ENCODE results near the gene BCR. TPM values are rescaled to one million over a fixed set of nuclear protein-coding genes. Genes with fewer than 3 reads are reported as not detected.

The BCR gene
- total RNA-seq, 4 donors from 2014 or later: 36.9 to 514 (median 91.0) TPM

DNA sequence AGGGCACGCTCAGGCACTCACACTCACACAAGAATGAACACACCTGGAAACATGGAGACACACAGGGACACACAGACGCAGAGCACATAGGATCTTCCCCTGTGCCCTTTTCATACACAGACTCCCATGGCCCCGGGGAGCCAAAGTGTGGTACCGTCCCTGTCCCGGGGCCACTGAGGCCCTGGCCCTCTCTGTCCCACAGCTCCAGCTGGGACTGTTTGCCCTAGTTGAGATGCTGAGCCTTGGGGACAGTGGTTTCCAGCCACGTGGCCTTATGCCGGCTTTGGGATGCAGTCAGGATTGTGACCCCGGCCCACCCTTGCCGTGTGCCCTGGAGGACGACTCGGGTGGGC, 100.7 kb downstream of the BCR start:
- Histone ChIP-seq H3K9me3 (no peaks in the 10 kb centered on the region), H3K27ac (peak overlapping the region; percentile 42 to 86 (median 66)), H3K36me3 (peaks cover 0 to 5% (median 0%) of the 10 kb centered on the region in 4 donors), H3K27me3 (no peaks in the 10 kb centered on the region), H3K4me1 (peaks cover 18 to 37% (median 24%) of the 10 kb centered on the region in 4 donors), H3K4me3 (no peak overlapping the region)
- DNase-seq: no peak
- intact Hi-C loops (cut with DNase I; ENCODE audit: low total_unique reads) (no loop called here), in situ Hi-C loops (cut with MboI; ENCODE audit: low pct_ligation_motif_present in 1 of 4, low pct_unique_long_range_greater_than_20kb in 1 of 4, low sequenced_read_pairs in 3 of 4) (loop anchor here (5.0 to 25.0 kb wide), 3 partner anchors 104 to 319 kb away; no protein-coding TSS in a partner anchor)
- 90 to 100% methylated on average over 1 to 8 of the region's 11 CpGs for WGBS, 2 donors (ENCODE audit: low coverage in 1 of 2)
- TF ChIP-seq POLR2A (IDR thresholded peaks at IDR 0.05): no peak
- TF ChIP-seq POLR2AphosphoS5 (IDR thresholded peaks at IDR 0.05): no peak
- TF ChIP-seq, protein P1, sequence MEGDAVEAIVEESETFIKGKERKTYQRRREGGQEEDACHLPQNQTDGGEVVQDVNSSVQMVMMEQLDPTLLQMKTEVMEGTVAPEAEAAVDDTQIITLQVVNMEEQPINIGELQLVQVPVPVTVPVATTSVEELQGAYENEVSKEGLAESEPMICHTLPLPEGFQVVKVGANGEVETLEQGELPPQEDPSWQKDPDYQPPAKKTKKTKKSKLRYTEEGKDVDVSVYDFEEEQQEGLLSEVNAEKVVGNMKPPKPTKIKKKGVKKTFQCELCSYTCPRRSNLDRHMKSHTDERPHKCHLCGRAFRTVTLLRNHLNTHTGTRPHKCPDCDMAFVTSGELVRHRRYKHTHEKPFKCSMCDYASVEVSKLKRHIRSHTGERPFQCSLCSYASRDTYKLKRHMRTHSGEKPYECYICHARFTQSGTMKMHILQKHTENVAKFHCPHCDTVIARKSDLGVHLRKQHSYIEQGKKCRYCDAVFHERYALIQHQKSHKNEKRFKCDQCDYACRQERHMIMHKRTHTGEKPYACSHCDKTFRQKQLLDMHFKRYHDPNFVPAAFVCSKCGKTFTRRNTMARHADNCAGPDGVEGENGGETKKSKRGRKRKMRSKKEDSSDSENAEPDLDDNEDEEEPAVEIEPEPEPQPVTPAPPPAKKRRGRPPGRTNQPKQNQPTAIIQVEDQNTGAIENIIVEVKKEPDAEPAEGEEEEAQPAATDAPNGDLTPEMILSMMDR (IDR thresholded peaks at IDR 0.05): no peak
- no peak for TF ChIP-seq EP300 (IDR thresholded peaks at IDR 0.05; ENCODE audit: low read depth)

GRCh38 chr22:23281406-23282088, 101.2 kb downstream of the BCR start:
- 48% methylated on average over 13 of the region's 21 CpGs; no CpG with 5 or more reads in 1 of the 2 donors for WGBS, 2 donors (ENCODE audit: low coverage in 1 of 2)
- in situ Hi-C loops (cut with MboI; ENCODE audit: low pct_ligation_motif_present in 1 of 4, low pct_unique_long_range_greater_than_20kb in 1 of 4, low sequenced_read_pairs in 3 of 4): loop anchor here (5.0 to 25.0 kb wide), 3 partner anchors 104 to 319 kb away; no protein-coding TSS in a partner anchor
- H3K27ac ChIP-seq: peak overlapping the region; percentile 42 to 86 (median 66)
- intact Hi-C loops (cut with DNase I; ENCODE audit: low total_unique reads): loop anchor here (2.0 kb wide), 1 partner anchor 103 kb away; no protein-coding TSS in a partner anchor
- TF ChIP-seq POLR2AphosphoS5 (IDR thresholded peaks at IDR 0.05) (no peak), EP300 (IDR thresholded peaks at IDR 0.05; ENCODE audit: low read depth) (no peak), POLR2A (IDR thresholded peaks at IDR 0.05) (no peak)
- TF ChIP-seq, protein P1 (IDR thresholded peaks at IDR 0.05): peak; percentile 91 to 97 (median 93)
- peaks cover 0 to 5% (median 0%) of the 10 kb centered on the region in 4 donors for H3K36me3 ChIP-seq
- no peaks in the 10 kb centered on the region for H3K27me3 ChIP-seq
- H3K4me3 ChIP-seq: no peak overlapping the region
- peaks cover 18 to 37% (median 24%) of the 10 kb centered on the region in 4 donors for H3K4me1 ChIP-seq
- no peaks in the 10 kb centered on the region for H3K9me3 ChIP-seq
- DNase-seq: peak; percentile 88

DNA sequence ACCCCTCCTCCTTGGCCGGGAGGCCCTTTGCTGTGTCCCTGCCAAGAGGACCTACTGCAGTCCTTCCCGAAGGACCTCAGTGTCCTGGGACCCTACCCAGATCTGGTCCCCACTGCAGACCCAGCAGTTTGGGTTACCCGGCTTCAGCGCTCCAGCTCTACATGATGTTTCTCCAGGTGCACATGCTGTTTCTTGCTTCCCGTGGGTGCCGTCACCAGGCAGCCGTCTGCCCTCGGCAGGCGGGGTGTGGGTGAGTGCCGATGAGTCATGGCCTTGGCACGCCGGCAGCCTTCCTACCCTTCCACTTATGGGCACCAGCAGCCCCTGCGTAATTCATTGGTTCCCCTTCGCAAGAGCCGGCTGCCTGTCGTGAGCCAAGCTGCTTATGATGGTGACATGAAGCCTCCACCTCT, 101.8 kb downstream of the BCR start:
- H3K27ac ChIP-seq: peak overlapping the region; percentile 42 to 86 (median 66)
- peaks cover 18 to 37% (median 24%) of the 10 kb centered on the region in 4 donors for H3K4me1 ChIP-seq

More for the DNA sequence above, 101.8 kb downstream of the BCR start:
- Histone ChIP-seq H3K9me3 (no peaks in the 10 kb centered on the region), H3K4me3 (no peak overlapping the region), H3K27me3 (no peaks in the 10 kb centered on the region), H3K36me3 (peaks cover 0 to 5% (median 0%) of the 10 kb centered on the region in 4 donors)
- intact Hi-C loops (cut with DNase I; ENCODE audit: low total_unique reads) (loop anchor here (2.0 kb wide), 1 partner anchor 103 kb away; no protein-coding TSS in a partner anchor), in situ Hi-C loops (cut with MboI; ENCODE audit: low pct_ligation_motif_present in 1 of 4, low pct_unique_long_range_greater_than_20kb in 1 of 4, low sequenced_read_pairs in 3 of 4) (loop anchor here (5.0 to 25.0 kb wide), 3 partner anchors 105 to 320 kb away; no protein-coding TSS in a partner anchor)
- 38% methylated on average over 14 of the region's 16 CpGs; no CpG with 5 or more reads in 1 of the 2 donors for WGBS, 2 donors (ENCODE audit: low coverage in 1 of 2)
- TF ChIP-seq, protein P1 (IDR thresholded peaks at IDR 0.05): peak in 2 of 5 experiments; percentile 22 to 36
- TF ChIP-seq POLR2AphosphoS5 (IDR thresholded peaks at IDR 0.05) (peak in 2 of 3 donors; percentile 9 to 41), EP300 (IDR thresholded peaks at IDR 0.05; ENCODE audit: low read depth) (no peak), POLR2A (IDR thresholded peaks at IDR 0.05) (no peak)
- peak; percentile 60 for DNase-seq

Data from transverse colon (tissue), 4 donors.